ENCODE measurements around the gene LEF1. TPM values are rescaled to one million over a fixed set of nuclear protein-coding genes. Genes with fewer than 3 reads are reported as not detected.

LEF1 gene
- total RNA-seq, 1 experiment from 2014 or later = 2.0 TPM

GRCh38 chr4:108172753-108173598, 4.2 kb upstream of the LEF1 start:
- Mint-ChIP-seq H3K9me3 (ENCODE audit: unreplicated experiment) (no peaks in the 10 kb centered on the region), H3K27ac (ENCODE audit: low read depth, unreplicated experiment) (no peak overlapping the region), H3K4me3 (ENCODE audit: unreplicated experiment) (peak overlapping the region; percentile 49), H3K36me3 (ENCODE audit: insufficient read depth, unreplicated experiment) (no peaks in the 10 kb centered on the region), H3K4me1 (ENCODE audit: insufficient read depth, unreplicated experiment) (peaks cover 15% of the 10 kb centered on the region), H3K27me3 (ENCODE audit: insufficient read depth, unreplicated experiment) (peaks cover 39% of the 10 kb centered on the region)
- no TSS peak for BruUV-seq (replicated peaks)
- POLR2A ChIA-PET = interaction anchor here (0.6 kb wide), 1 partner anchor 442 kb away, joined by 3 read pairs; no protein-coding TSS in a partner anchor
- CTCF ChIA-PET = no interaction called here
- no peak for TF ChIP-seq CTCF (IDR thresholded peaks at IDR 0.05; ENCODE audit: unreplicated experiment)
- no peak for DNase-seq (ENCODE audit: unreplicated experiment)
- intact Hi-C loops (cut with micrococcal nuclease) = no loop called here

DNA sequence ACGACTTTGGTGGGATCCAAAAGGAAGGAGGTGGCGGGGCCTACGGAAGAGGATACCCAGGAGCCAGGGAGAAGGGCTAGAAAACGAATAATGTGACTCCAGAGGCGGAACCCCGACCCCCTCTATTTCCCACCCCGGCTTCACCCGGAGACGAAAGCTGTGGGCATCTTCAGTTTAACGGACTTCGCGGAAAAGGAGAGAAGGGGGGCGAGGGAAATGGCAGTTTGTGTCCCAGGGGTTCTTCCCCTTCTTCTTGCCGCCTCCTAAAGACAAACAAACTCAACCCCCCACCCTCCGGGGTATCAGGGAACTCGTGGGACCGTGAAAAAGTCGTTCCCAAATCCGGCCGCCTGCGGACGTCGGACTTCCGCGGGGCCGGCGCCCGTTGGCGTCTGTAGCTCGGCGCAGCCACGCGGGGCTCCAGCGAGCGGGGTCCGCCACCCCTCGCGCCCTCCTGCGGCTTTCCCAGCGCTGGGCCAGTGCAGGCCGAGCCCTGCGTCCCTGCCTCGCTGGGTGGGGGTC, 3.6 kb upstream of the LEF1 start:
- Mint-ChIP-seq H3K4me1 (ENCODE audit: insufficient read depth, unreplicated experiment) (peaks cover 15% of the 10 kb centered on the region), H3K9me3 (ENCODE audit: unreplicated experiment) (no peaks in the 10 kb centered on the region), H3K27me3 (ENCODE audit: insufficient read depth, unreplicated experiment) (peaks cover 39% of the 10 kb centered on the region), H3K36me3 (ENCODE audit: insufficient read depth, unreplicated experiment) (no peaks in the 10 kb centered on the region), H3K4me3 (ENCODE audit: unreplicated experiment) (no peak overlapping the region), H3K27ac (ENCODE audit: low read depth, unreplicated experiment) (no peak overlapping the region)
- CTCF ChIA-PET = no interaction called here
- BruUV-seq (replicated peaks) = no TSS peak
- no peak for DNase-seq (ENCODE audit: unreplicated experiment)
- intact Hi-C loops (cut with micrococcal nuclease) = no loop called here
- no peak for TF ChIP-seq CTCF (IDR thresholded peaks at IDR 0.05; ENCODE audit: unreplicated experiment)
- POLR2A ChIA-PET = interaction anchor here (0.6 kb wide), 1 partner anchor 443 kb away, joined by 3 read pairs; no protein-coding TSS in a partner anchor

DNA sequence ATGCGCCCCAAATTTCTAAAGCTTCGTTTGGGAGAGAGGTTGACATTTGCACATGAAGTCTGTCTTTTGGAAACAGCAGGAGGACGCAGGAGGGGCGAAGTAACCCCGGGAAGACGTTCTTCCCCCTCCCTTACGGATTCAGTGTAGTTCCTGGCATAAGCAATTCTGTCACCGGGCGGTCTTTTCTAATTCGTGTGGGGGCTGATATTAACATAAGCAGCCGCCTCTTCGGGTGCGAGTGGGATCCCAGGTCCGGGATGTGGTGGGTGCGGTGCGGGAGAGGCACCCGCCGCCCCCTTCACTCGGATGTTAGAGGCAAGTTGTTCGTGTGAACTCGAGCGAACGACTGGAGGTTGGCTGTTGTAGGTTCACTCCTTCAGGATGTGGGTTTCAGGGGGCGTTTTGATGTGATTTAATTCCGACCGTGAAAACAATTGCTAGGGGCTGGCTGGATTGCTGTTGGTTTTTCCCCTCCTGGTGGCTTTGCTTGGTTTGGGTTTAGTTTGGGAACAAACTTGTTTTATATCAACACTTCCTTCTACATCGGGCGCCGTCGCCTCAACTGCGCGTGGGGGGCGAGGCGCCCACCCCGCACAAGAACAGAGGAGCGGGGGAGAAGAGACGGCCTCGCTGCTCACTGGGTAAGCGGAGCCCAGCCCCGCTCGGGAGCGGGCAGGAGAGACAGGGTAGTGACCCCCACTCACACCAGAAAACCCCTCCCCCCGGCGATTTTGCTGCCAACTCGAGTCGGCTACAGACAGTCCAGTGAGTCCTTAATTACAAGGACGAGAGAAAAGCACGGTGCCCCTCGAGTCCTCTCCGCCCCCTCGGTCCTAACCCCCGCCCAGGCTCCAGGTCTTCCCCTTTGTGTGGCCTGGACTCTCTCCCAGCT, 2.9 kb upstream of the LEF1 start:
- H3K36me3 Mint-ChIP-seq (ENCODE audit: insufficient read depth, unreplicated experiment) = no peaks in the 10 kb centered on the region
- CTCF ChIA-PET = no interaction called here
- peaks cover 39% of the 10 kb centered on the region for H3K27me3 Mint-ChIP-seq (ENCODE audit: insufficient read depth, unreplicated experiment)

More for the DNA sequence above, 2.9 kb upstream of the LEF1 start:
- no peak overlapping the region for H3K4me3 Mint-ChIP-seq (ENCODE audit: unreplicated experiment)
- peaks cover 15% of the 10 kb centered on the region for H3K4me1 Mint-ChIP-seq (ENCODE audit: insufficient read depth, unreplicated experiment)
- BruUV-seq (replicated peaks) = no TSS peak
- intact Hi-C loops (cut with micrococcal nuclease) = no loop called here
- TF ChIP-seq CTCF (IDR thresholded peaks at IDR 0.05; ENCODE audit: unreplicated experiment) = no peak
- DNase-seq (ENCODE audit: unreplicated experiment) = no peak
- POLR2A ChIA-PET = no interaction called here
- no peaks in the 10 kb centered on the region for H3K9me3 Mint-ChIP-seq (ENCODE audit: unreplicated experiment)
- no peak overlapping the region for H3K27ac Mint-ChIP-seq (ENCODE audit: low read depth, unreplicated experiment)
